AG04449 (cell line): ENCODE data around the gene CHRM5.
A peak's percentile ranks its signal among the peaks of the same experiment; 100 is the strongest.
"Not testable (repeated sequence)": the region's sequence is repeated elsewhere in the genome, so short reads cannot be mapped to it uniquely, and the experiment has no call there.

Experiments used
- CTCF ChIA-PET: fragments of 350-600 bp; formaldehyde crosslinking; extraction: SDS; loops from one replicate; lab custom pipeline; 2021; ENCODE audit warnings: antibody characterized with exemption; lab: Yijun Ruan, JAX
- POLR2A ChIA-PET: fragments of 400-600, 350-600 bp; formaldehyde crosslinking; extraction: SDS; loops from one replicate; lab custom pipeline; 2020; ENCODE audit warnings: antibody characterized with exemption, inconsistent platforms; lab: Yijun Ruan, JAX
- DNase-seq: peaks from one replicate; pipeline ENCODE4 v3.0.0-alpha.2; 2010; ENCODE audit warnings: low read depth, low spot score
- H3K4me3 ChIP-seq: 2 replicates; pipeline ENCODE4 v1.5.1; 2011; ENCODE audit warnings: low read depth, mild to moderate bottlenecking, control low read depth, low read length
- TF ChIP-seq, protein P1 (sequence below): IDR thresholded peaks from one replicate; pipeline ENCODE4 v1.5.1; 2011; ENCODE audit warnings: mild to moderate bottlenecking, moderate library complexity, low read length, control low read depth, inconsistent platforms; ENCODE audit not compliant: insufficient read depth; ENCODE audit errors: missing control alignments

CHRM5 gene

DNA sequence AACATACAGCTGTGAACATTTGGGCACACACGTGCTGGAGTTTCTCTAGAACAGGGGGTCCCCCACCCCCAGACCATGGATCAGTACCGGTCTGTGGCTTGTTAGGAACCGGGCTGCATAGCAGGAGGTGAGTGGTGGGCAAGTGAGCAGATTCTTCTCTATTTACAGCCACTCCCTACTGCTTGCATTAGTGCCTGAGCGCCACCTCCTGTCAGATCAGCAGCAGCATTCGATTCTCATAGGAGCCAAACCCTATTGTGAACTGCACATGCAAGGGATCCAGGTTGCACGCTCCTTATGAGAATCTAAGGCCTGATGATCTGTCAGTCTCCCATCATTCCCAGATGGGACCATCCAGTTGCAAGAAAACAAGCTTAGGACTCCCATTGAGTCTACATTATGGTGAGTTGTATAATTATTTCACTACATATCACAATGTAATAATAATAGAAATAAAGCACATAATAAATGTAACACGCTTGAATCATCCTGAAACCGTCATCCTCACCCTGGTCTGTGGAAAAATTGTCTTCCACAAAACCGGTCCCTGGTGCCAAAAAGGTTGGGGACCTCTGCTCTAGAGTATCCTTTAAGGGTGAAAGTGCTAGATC lies 25.8 kb downstream of the CHRM5 start:
- no peak for DNase-seq
- TF ChIP-seq, protein P1, sequence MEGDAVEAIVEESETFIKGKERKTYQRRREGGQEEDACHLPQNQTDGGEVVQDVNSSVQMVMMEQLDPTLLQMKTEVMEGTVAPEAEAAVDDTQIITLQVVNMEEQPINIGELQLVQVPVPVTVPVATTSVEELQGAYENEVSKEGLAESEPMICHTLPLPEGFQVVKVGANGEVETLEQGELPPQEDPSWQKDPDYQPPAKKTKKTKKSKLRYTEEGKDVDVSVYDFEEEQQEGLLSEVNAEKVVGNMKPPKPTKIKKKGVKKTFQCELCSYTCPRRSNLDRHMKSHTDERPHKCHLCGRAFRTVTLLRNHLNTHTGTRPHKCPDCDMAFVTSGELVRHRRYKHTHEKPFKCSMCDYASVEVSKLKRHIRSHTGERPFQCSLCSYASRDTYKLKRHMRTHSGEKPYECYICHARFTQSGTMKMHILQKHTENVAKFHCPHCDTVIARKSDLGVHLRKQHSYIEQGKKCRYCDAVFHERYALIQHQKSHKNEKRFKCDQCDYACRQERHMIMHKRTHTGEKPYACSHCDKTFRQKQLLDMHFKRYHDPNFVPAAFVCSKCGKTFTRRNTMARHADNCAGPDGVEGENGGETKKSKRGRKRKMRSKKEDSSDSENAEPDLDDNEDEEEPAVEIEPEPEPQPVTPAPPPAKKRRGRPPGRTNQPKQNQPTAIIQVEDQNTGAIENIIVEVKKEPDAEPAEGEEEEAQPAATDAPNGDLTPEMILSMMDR, result peak; percentile 64
- ChIA-PET CTCF (interaction anchor here (0.6 to 5.9 kb wide), 14 partner anchors 9 to 702 kb away, joined by 3 to 88 read pairs (median 4); no protein-coding TSS in a partner anchor), POLR2A (no interaction called here)
- H3K4me3 ChIP-seq, result no peak overlapping the region

DNA sequence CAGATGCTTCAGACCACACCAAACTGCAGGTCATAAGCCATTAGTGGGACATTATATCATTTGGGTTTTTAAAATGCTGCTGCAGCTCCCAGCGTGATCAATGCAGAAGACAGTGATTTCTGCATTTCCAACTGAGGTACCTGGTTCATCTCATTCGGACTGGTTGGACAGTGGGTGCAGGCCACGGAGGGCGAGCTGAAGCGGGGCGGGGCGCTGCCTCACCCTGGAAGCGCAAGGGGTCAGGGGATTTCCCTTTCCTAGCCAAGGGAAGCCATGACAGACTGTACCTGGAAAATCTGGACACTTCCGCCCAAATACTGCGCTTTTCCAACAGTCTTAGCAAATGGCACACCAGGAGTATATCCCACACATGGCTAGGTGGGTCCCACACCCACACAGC lies 27.4 kb downstream of the CHRM5 start:
- ChIA-PET CTCF (interaction anchor here (0.9 to 5.9 kb wide), 3 partner anchors 19 to 260 kb away, joined by 3 to 88 read pairs (median 3); no protein-coding TSS in a partner anchor), POLR2A (interaction anchor here (0.7 kb wide), 1 partner anchor 488 kb away, joined by 3 read pairs; no protein-coding TSS in a partner anchor)
- not testable (repeated sequence) for DNase-seq, H3K4me3 ChIP-seq

DNA sequence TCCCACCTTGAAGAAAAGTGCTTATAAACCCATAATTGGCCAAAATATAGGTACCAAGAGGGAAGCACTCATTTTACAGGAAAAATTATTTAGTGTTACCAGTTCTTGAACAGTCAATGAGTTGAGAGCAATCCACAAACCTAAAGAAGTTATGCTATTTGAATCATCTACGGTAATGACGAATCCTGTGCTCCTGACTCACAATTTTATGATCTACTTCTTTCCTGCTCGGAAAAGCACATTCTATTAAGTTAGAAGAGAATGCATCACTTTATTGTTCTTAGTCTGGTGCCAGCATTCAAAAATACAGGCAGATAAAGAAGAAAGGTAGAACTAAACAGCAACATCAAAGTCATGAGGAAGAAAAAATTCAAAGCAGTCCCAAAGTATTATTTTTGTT lies 33.2 kb downstream of the CHRM5 start:
- ChIA-PET POLR2A (no interaction called here), CTCF (interaction anchor here (1.3 to 1.6 kb wide), 2 partner anchors 9 to 265 kb away, joined by 3 read pairs; no protein-coding TSS in a partner anchor)
- TF ChIP-seq, protein P1, result no peak
- no peak overlapping the region for H3K4me3 ChIP-seq
- DNase-seq, result peak; percentile 34

DNA sequence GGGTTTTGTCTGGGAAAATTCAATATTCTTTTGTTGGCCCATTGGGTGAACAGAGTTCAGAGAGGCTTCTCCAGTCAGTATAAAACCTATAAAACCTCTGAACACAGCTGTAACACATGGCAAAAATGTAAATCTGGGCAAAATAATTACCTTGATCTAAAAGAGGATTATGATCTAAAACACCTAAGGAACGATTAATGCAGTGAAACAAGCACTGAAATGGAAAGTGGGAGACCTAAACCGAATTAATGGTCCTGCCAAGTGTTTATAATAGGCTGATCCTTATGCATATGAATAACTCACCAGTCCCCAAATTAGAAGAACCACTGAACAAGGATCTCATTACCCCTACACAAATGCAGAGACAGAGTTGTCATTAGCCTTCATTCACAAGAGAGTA lies 38.1 kb downstream of the CHRM5 start:
- ChIA-PET CTCF (interaction anchor here (3.1 kb wide), 1 partner anchor 13 kb away, joined by 13 read pairs; no protein-coding TSS in a partner anchor), POLR2A (no interaction called here)
- TF ChIP-seq, protein P1, result no peak
- no peak overlapping the region for H3K4me3 ChIP-seq
- no peak for DNase-seq

DNA sequence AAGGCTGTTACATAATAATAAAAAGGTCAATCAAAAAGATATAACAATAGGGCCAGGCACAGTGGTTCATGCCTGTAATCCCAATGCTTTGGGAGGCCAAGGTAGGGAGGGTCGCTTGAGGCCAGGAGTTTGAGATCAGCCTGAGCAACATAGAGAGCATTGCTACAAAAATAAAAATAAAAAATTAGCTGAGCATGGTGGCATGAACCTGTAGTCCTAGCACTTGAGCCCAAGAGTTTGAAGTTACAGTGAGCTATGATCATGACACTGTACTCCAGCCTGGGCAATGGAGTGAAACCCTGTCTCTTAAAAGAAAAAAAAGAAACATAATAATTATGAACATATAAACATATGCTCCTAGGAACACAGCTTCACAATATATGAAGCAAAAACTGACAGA lies 41.4 kb downstream of the CHRM5 start:
- CTCF ChIA-PET, result no interaction called here
- no peak overlapping the region for H3K4me3 ChIP-seq
- POLR2A ChIA-PET, result no interaction called here
- TF ChIP-seq, protein P1, result no peak
- DNase-seq, result no peak

DNA sequence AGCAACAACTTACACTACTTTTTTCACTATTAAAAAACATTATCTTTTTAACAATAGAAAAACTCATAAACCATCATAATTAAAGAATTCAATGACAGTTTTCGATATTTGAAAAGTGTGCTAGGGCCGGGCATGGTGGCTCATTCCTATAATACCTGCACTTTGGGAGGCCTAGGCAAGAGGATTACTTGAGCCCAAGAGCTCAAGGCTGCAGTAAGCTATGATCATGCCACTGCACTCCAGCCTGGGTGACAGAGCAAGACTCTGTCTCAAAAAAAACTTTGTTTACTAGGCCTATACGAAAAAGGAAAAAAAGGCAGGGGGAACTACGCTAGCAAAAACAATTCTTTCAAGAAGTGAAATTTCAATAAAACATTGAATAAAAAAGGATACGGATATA lies 42.6 kb downstream of the CHRM5 start:
- POLR2A ChIA-PET, result no interaction called here
- TF ChIP-seq, protein P1, result no peak
- H3K4me3 ChIP-seq, result no peak overlapping the region
- CTCF ChIA-PET, result no interaction called here
- no peak for DNase-seq

DNA sequence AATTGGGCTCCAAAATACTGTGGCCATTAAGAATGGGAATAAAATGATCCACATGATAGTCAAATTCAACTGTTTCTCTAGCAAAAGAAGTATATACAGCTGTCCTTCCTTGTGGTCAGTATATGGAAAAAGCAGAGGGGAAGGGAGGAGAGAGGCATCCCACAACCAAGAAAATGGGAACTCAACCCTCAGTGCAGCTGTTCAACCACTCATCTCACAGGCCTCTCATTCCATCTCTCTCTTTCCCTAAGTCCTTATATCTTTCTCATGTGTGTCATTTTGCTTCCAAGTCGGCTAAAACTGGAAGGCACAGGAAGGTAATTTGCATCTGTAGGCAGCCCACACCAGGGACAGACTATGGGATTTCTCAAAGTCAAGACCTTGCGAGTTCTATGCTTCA lies 43.2 kb downstream of the CHRM5 start:
- CTCF ChIA-PET, result no interaction called here
- no peak overlapping the region for H3K4me3 ChIP-seq
- POLR2A ChIA-PET, result no interaction called here
- TF ChIP-seq, protein P1, result no peak
- DNase-seq, result no peak
